Activated T-helper 9 cell treated with anti-CD3 and anti-CD28 coated beads, Interleukin-2, amount 50 U/mL, for 16 hours (primary cell): ENCODE data around the gene KIF26A.

ENCODE experiments used
- DNase-seq: peaks from one replicate; pipeline ENCODE4 v3.0.0-alpha.2; 2020; ENCODE audit warnings: low read depth

Gene KIF26A

DNA sequence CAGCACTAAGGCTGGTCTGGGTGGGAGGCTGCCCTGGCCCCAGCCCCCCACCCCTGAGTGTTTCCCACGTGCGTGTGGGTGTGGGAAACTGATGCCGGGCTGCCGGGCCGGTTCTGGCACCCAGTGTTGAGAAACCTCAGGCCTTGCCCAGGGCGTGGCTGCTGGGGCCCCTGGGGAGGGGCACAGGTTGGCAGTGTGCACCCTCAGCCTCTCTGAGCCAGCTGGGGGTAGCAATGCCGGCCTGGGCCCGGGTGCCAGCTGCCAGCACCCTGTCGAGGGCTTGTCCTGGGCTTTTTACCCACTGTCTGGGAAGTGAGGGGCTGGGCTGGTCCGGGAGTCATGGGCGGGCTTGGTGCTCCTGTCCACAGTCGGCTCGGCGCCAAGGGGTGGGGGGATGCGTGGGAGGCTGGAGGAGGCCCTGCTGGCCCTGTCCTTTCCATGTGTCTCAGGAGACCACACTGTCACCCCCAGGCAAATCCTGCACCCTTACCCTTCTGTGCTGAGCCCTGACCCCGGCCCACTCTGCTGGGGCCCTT, 37.2 kb upstream of the KIF26A start:
- DNase-seq, result no peak

- DNase-seq, result no peak
Observed at GRCh38 chr14:104101651-104102281, 36.6 kb upstream of the KIF26A start.

DNA sequence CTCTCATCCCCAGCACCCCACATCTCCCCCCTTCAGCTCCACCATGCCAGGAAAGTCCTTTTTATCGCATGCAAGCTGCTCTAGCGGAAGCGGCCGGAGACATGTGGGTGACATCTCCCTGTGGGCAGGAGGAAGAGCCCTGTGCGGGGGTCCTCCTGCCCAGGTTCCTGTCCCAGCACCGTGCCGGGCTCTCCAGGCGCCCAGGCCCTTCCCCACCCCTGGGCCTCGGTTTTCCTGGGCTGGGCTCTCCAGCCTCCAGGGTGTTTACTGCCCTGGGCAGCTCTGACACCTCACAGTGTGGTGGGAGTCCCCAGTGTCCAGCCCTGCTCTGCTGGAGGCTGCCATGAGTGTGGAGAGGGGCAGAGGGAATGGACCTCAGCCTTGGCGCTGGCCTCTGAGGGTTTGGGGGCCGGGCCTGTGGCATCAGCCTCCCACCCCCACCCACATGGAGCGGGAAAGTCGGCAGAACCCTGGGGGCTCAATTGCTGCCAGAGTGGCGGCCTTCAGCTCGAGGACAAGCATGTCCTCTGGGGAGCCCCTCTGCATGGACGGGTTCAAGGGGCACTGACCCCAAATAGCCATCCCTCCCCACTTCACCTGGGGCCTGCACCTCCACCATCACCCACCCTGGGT, 36.0 kb upstream of the KIF26A start:
- no peak for DNase-seq

DNA sequence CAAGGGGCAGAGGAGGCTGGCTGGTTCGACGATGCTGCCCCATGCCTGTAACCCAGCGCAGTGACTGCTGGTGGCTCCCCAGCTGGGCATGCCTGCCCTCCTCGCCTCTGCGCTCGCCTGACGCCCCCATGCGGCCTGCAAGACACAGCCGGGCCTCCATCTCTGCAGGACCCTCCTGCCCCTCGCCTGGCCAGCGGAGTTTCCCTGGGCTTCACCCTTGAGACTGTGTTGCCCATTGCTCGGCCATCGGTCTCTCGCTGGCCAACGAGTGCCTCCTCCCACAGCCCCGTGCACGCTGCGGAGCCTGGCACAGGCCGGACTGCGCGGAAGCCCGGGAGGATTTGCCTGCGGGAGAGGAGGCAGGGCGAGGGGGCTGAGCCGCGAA, 35.3 kb upstream of the KIF26A start:
- DNase-seq, result no peak

DNA sequence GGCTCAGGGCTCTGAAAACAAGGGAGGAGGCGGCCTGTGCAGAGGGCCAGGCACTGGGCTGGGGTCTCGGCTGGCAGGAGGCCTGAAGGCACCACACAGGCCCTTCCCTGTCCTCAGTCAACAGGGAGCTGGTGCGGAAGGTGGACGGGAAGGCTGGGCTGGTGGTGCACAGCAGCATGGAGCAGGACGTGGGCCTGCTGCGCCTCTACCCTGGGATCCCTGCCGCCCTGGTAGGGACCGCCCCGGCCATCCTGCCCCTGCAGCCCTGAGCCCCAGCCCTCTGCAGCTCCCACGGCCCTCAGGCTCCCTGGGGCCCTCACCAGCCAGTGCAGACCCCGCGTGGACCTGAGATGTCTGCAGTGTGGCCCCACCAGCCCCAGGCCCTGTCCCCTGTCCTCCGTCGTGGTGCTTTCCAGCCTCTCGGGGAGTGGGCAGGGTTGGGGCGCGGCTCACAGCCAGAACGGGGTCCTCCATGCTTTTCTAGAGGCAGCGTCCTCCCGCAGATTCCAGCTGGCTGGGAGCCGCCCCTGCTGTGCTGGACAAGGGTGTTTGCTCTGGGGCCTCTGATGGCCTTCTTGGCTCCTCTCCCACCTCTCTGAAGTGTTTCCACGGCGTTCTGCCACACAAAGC, 34.8 kb upstream of the KIF26A start:
- DNase-seq, result no peak

- DNase-seq, result no peak
Observed at GRCh38 chr14:104104076-104104901, 34.1 kb upstream of the KIF26A start.

GRCh38 chr14:104105071-104105821, 33.1 kb upstream of the KIF26A start:
- no peak for DNase-seq

GRCh38 chr14:104105822-104106470, 32.4 kb upstream of the KIF26A start:
- no peak for DNase-seq

GRCh38 chr14:104106471-104106991, 31.9 kb upstream of the KIF26A start:
- DNase-seq, result no peak

- DNase-seq, result no peak
Observed at GRCh38 chr14:104107101-104107581, 31.2 kb upstream of the KIF26A start.

DNA sequence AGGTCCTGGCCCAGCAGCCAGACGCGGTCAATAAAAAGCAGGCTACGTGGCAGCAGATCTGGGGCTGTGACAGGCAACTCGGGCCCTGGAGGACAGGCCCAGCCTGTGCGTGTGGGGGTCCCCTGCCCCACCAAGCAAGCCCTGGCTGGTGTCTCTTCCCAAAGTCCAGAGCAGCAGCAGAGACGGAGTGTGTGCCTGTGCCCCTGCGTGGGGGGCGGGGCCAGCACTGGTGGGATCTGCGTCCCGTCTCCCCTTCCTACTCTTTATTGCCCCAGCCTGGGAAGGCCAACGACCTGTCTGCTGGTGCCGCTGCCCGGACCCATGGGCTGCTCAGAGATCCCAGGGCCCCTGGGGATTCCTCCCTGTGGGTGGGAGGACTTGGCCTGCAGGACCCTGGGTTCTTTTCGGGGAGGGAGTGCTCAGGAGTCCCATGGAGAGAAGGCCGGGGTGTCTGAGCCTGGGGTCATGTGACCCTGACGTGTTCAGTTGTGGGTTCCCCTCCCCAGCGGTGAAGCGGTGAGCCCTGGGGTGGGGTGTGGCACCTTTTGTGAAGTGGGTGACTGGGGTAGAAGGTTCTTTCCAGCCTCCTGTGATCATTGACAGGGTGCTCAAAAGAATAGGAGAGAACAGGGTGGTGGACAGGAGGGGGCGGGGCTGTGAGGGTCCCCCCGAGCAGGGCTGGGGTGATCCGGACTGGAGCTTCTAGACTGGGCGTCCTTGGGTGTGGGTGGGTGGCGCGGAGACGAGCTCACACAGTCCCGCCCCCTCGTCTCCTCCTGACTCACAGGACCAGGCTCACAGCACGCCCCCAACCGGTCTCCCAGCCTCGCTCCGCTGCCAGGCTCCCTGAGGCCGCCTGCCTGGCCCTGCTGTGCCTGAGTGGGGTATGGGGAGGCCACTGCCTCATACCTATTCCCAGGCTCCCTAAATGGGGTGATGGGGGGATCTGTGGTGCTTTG, 30.5 kb upstream of the KIF26A start:
- no peak for DNase-seq

- no peak for DNase-seq
Observed at GRCh38 chr14:104108570-104109541, 29.5 kb upstream of the KIF26A start.

GRCh38 chr14:104109731-104110361, 28.5 kb upstream of the KIF26A start:
- DNase-seq, result no peak

DNA sequence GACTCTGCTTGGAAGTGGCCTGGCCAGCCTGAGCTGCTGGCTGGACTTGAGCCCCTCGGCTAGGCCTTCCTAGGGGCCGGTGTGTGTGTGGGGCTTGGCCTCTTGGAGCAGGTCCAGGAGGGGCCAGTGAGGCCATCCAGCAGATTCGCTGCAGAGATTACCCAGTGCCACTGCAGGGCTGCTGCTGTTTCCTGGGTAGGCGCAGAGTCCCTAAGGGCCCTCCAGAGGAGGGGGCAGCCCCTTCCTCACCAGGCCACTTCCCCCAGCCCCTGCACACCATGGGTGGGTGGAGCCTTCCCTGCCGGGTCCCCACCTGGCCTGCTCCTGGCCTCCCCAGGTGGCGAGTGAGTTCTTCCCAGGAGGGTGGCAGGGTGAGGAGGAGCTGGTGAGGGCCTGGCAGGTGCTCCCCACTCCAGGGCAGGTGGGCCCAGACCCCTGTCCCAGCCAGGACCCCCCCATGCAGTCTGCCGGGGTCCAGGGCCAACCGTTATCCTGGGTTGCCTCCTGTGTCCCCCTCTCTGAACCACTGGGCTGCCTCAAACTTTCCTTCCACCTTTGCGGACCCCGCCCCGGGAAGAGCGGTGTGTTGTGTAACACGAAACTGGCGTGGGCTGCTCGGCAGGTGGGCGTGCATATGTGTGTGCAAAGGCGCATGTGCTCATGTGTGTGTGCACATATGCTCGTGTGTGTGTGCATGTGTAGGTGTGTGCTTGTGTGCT, 27.7 kb upstream of the KIF26A start:
- DNase-seq, result no peak

GRCh38 chr14:104111301-104112112, 26.9 kb upstream of the KIF26A start:
- DNase-seq, result no peak

DNA sequence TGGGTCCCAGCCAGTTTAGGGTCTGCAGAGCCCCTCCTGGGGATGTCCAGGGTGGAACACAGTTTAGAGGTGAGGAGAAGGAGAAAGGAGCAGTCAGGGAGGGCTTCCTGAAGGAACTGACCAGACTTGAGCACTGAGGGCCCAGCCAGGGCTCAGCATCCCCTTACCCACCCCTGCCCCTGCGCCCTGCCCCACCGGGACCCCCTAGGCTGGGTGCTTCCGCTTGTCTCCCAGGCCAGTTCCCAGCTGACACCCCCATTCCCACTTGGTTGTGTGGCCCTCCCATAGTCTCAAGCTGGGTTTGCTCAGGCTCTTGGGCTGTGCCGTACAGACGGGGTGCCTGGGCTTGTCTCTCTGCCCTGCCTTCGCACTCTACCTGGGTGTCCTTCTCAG, 26.3 kb upstream of the KIF26A start:
- DNase-seq, result no peak
